Activated T-helper 9 cell treated with anti-CD3 and anti-CD28 coated beads, Interleukin-2, amount 50 U/mL, for 16 hours (primary cell): ENCODE measurements around the gene ZNF770.
"Not testable (repeated sequence)": the region's sequence is repeated elsewhere in the genome, so short reads cannot be mapped to it uniquely, and the experiment has no call there.

Source experiments
- DNase-seq: peaks from one replicate; pipeline ENCODE4 v3.0.0-alpha.2; 2020; ENCODE audit warnings: low read depth

The ZNF770 gene

DNA sequence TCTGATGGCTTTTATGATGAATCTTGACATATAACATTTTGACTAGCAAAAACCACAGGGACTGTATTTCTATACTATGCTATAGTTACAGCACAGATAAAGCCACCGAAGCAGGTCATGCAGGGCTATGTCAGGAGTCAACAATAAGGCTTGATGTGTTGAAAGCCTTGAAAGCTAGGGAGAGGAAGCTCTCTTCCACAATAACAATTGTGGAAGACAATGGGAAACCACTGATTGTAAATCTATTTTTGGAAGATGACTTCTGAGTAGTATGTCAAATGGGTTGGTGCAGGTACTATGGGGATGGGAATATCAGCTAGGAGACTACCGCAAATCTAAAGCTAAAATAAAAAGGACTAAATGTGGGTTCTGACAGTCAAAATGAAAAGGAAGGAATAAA lies 14.6 kb downstream of the ZNF770 start:
- DNase-seq: no peak

DNA sequence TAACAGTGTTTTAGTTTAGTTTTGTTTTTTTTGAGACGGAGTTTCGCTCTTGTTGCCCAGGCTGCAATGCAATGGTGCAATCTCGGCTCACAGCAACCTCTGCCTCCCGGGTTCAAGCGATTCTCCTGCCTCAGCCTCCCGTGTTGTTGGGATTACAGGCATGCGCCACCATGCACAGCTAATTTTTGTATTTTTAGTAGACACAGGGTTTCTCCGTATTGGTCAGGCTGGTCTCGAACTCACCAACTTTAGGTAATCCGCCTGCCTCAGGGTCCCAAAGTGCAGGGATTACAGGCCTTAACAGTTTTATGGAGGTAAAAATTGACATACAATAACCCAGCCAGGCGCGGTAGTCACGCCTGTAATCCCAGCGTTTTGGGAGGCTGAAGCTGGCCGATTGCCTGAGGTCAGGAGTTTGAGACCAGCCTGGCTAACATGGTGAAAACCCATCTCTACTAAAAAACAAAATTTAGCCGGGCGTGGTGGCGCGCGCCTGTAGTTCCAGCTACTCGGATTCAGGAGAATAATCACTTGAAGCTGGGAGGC lies 17.9 kb downstream of the ZNF770 start:
- DNase-seq: not testable (repeated sequence)

DNA sequence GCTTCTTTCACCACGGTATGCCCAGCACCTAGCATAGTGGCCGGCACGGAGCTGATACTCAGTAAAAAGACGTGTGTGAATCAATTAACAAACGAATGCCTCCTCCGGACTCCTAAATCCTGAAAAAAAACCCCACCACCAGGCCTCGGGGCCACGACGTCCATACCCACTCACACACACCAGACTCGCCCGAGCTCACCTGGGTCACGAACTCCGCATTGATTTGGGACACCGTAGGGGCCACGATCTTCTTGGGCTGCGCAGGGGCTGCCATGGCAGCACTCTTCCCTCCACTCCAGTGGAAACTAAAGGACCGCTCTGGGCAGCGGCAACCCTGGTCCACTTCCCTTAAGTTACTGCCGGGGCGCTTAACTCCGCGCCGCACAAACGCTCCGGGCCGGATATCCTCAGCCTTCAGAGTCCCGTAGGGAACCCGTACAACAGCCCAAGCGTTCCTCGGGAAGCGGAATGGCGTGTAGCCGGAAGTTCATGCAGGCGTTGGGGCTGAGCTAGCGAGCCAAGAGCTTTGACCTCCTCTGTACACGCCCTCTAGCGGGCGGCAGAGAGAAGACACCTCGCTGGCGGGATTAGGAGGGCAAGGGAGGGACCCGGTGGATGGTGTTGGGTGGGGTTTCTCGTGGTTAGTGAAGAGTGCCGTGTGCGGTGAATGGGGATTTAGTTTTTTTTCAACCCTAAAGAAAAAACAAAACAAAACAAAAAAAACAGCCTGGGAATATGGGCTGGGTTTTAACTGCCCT lies 18.6 kb downstream of the ZNF770 start, which contains the start of gene AQR:
Gene AQR (minus strand): TSS at position 403 of the 758 bp plus-strand sequence. CDS start 129 bp downstream, at position 274.
- peak; percentile 84 for DNase-seq

GRCh38 chr15:34964277-34964676 lies 23.8 kb downstream of the ZNF770 start:
- no peak for DNase-seq

- DNase-seq: no peak
These were observed 34.2 kb downstream of the ZNF770 start for GRCh38 chr15:34953851-34954250.

GRCh38 chr15:34952481-34952880 lies 35.6 kb downstream of the ZNF770 start:
- no peak for DNase-seq

GRCh38 chr15:34951993-34952392 lies 36.1 kb downstream of the ZNF770 start:
- no peak for DNase-seq

DNA sequence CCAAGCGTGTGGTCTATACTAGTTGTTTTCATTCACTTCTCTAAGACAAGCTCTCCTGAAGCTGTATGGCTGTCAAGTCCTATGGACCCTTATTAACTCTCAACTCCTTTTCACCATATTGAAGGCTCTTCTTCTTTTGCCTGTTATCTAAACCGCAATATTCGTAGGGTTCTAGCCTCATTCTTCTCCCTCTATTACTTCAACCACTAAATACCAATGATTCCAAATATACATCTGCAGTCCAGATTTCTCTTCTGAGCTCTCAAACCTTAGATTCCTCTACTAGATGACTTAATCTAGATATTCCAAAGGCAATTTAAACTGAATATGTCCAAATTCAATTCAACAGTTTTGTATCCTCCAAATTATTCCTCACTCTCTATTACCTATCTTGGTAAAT lies 43.2 kb downstream of the ZNF770 start:
- no peak for DNase-seq

DNA sequence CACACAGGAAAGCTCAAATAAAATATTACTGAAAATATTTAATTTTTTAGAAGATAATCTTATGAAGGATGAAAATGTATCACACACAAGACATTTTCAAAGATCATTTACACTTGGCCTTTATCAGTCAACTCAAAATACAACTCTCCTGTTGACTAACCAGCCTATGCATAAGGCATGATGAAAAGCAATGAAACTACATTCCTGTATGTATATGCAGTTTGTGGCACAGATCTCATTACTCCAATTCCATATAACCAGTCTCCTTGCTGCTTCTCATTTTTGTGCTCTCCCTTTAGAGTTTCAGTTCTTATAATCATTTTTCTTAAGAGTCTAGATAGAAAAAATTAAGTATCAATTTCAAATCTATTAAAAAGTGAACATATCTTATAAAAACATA lies 44.4 kb downstream of the ZNF770 start:
- DNase-seq: no peak

- DNase-seq: not testable (repeated sequence)
These were observed 44.8 kb downstream of the ZNF770 start for GRCh38 chr15:34943264-34943663.

- no peak for DNase-seq
These were observed 45.7 kb downstream of the ZNF770 start for GRCh38 chr15:34942363-34942762.

- no peak for DNase-seq
These were observed 46.3 kb downstream of the ZNF770 start for GRCh38 chr15:34941831-34942230.

GRCh38 chr15:34941185-34941698 lies 46.8 kb downstream of the ZNF770 start:
- no peak for DNase-seq

DNA sequence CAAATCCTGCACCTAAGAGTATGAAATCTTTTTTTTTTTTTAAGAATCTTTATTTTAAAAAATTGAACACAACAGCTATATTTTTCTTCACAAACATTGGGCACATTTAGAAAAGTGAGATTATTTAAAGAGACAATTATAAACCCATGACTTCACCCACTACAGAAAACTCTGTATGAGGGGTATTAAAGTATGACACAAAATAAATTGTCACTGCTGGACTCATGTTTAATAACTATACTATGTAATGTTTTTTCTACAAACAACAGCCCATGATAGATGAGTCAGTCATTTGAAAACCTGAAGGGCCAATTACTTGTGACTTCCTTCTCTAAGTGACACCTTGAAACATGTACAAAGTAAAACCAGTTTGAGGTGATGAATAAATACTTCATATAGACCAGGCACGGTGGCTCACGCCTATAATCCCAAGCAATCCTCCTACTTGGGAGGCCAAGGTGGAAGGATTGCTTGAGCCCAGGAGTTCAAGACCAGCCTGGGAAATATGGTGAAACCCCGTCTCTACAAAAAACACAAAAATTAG lies 54.6 kb downstream of the ZNF770 start:
- no peak for DNase-seq

DNA sequence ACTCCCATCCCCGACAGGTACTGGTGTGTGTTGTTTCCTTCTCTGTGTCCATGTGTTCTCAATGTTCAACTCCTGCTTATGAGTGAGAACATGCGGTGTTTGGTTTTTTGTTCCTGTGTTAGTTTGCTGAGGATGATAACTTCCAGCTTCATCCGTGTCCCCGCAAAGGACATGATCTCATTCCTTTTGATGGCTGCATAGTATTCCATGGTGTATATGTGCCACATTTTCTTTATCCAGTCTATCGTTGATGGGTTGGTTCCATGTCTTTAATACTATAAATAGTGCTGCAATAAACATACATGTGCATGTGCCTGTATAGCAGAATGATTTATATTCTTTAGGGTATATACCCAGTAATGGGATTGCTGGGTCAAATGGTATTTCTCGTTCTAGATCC lies 59.7 kb downstream of the ZNF770 start:
- not testable (repeated sequence) for DNase-seq
